Thoracic aorta (tissue), 2 donors: ENCODE measurements around the gene GSTA4. TPM values are rescaled to one million over a fixed set of nuclear protein-coding genes. Genes with fewer than 3 reads are reported as not detected.
"Not testable (repeated sequence)": the region's sequence is repeated elsewhere in the genome, so short reads cannot be mapped to it uniquely, and the experiment has no call there.

Experiments used
- ATAC-seq: fragments of 150-250 bp; one replicate; pipeline ENCODE4 v1.8.0; 2017; ENCODE audit warnings: low read depth; ENCODE audit not compliant: insufficient number of reproducible peaks, low FRiP score
- DNase-seq: peaks from one replicate; pipeline ENCODE4 v3.0.0-alpha.2; 2020; ENCODE audit warnings: low spot score
- H3K27ac ChIP-seq, 2 donors: fragments of 200-600 bp; sonication (generic); 1 replicate in 1 of 2; 2 replicates in 1 of 2; pipeline ENCODE4 v1.5.1; 2016; ENCODE audit warnings: mild to moderate bottlenecking in 2 of 2, moderate library complexity in 2 of 2
- H3K27me3 ChIP-seq: fragments of 200-600 bp; sonication (generic); replicated peaks from 2 replicates; pipeline ENCODE4 v1.6.0; 2016; ENCODE audit warnings: mild to moderate bottlenecking; ENCODE audit not compliant: insufficient read depth
- H3K36me3 ChIP-seq: fragments of 200-600 bp; sonication (generic); one replicate; pipeline ENCODE4 v1.5.1; 2016
- H3K4me1 ChIP-seq, 2 donors: fragments of 200-600 bp; sonication (generic); 1 replicate in 1 of 2; 2 replicates in 1 of 2; pipeline versions ENCODE4 v1.5.1 to v1.6.0; 2016; ENCODE audit warnings: low read depth in 2 of 2, mild to moderate bottlenecking in 1 of 2; ENCODE audit not compliant: control insufficient read depth in 1 of 2
- H3K4me3 ChIP-seq: fragments of 200-600 bp; sonication (generic); 2 replicates; pipeline ENCODE4 v1.5.1; 2016; ENCODE audit warnings: mild to moderate bottlenecking
- H3K9me3 ChIP-seq: fragments of 200-600 bp; sonication (generic); 2 replicates; pipeline ENCODE4 v1.5.1; 2016
- CTCF ChIP-seq: fragments of 200-600 bp; sonication (generic); IDR thresholded peaks from one replicate; pipeline ENCODE4 v1.5.1; 2019; ENCODE audit warnings: antibody characterized with exemption
- total RNA-seq, 2 donors: library from RNA; depleted of rRNA; stranded (reverse); fragments of >200 nt; gene quantifications; one replicate each; pipeline versions ENCODE4 v1.1.0 to v1.2.3, GENCODE V29; 2016

Gene GSTA4
- total RNA-seq, 2 donors from 2014 or later, result 18.1 to 19.4 TPM

DNA sequence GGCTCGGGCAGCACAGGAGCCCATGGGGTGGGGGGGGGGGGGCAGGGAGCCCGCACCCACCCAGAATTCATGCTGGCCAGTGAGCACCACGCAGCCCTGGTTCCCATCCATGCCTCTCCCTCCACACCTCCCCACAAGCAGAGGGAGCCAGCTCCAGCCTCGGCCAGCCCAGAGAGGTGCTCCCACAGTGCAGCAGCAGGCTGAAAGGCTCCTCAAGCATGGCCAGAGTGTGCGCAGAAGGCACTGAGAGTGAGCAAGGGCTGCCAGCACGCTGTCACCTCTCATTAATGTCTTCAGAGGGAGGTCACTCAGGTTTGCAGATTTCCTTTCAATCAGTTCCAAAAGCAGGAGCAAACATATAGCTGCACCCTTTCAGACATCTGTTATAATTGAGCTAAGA lies 32.4 kb downstream of the GSTA4 start:
- no peak for TF ChIP-seq CTCF
- DNase-seq, result no peak
- Histone ChIP-seq H3K27me3 (no peaks in the 10 kb centered on the region), H3K4me3 (no peak overlapping the region), H3K9me3 (no peaks in the 10 kb centered on the region), H3K4me1 (no peaks in the 10 kb centered on the region), H3K27ac (no peak overlapping the region), H3K36me3 (no peaks in the 10 kb centered on the region)
- no peak for ATAC-seq

DNA sequence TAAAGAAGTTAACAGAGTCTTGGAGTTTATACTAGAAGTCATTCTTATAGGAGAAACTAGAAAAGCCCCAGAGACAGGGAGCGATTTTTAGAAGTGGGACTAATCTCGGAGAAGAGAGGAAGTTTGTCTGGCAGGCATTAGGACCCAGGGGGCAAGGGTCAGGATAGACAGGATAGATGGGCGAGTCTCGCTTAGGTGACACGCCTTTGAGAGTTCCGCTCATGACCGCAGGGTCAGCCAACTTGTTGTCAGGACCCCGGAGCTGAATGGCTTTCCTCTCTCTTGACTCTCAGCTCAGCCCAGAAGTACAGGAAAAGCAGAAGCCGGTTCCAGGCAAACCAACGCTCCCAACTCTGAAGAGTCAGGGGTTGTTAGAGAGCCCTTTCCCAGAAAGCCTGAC lies 34.1 kb downstream of the GSTA4 start:
- ATAC-seq, H3K36me3 ChIP-seq, DNase-seq, H3K4me3 ChIP-seq, H3K27me3 ChIP-seq, H3K27ac ChIP-seq, H3K9me3 ChIP-seq, H3K4me1 ChIP-seq: not testable (repeated sequence)

DNA sequence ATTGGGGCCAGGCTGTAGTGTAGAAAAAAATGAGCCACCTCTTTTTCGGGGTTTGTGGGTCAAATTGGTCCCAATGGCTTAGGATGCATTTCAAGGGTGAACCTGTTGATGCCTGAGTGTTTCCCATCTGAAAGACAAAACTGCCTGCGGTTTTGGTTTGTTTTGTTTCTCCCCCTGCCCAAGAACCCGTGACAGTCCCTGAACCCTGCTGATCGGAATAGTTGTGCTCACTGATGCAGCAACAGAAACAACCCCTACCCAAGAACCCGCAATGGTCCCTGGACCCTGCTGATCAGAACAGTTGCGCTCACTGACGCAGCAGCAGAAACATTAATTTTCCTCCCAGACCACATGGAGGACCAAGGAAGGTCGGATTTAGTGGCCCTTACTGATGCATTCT lies 34.9 kb downstream of the GSTA4 start:
- not testable (repeated sequence) for DNase-seq, H3K4me1 ChIP-seq, H3K27me3 ChIP-seq, H3K4me3 ChIP-seq, H3K9me3 ChIP-seq, H3K27ac ChIP-seq, H3K36me3 ChIP-seq, ATAC-seq

- no peaks in the 10 kb centered on the region for H3K36me3 ChIP-seq
- no peaks in the 10 kb centered on the region for H3K27me3 ChIP-seq
- no peaks in the 10 kb centered on the region for H3K9me3 ChIP-seq
- no peak for TF ChIP-seq CTCF
- H3K4me3 ChIP-seq, result no peak overlapping the region
- no peaks in the 10 kb centered on the region for H3K4me1 ChIP-seq
- DNase-seq (no peak), ATAC-seq (no peak)
- H3K27ac ChIP-seq, result no peak overlapping the region
Measured at GRCh38 chr6:52958546-52959255, 36.4 kb downstream of the GSTA4 start.

- Histone ChIP-seq H3K36me3 (no peaks in the 10 kb centered on the region), H3K4me1 (no peaks in the 10 kb centered on the region), H3K4me3 (no peak overlapping the region), H3K9me3 (no peaks in the 10 kb centered on the region), H3K27me3 (no peaks in the 10 kb centered on the region), H3K27ac (no peak overlapping the region)
- DNase-seq (no peak), ATAC-seq (no peak)
- no peak for TF ChIP-seq CTCF
Measured at GRCh38 chr6:52955871-52956270, 39.2 kb downstream of the GSTA4 start.

- no peaks in the 10 kb centered on the region for H3K36me3 ChIP-seq
- H3K9me3 ChIP-seq, result no peaks in the 10 kb centered on the region
- no peak overlapping the region for H3K4me3 ChIP-seq
- DNase-seq, result no peak
- no peaks in the 10 kb centered on the region for H3K4me1 ChIP-seq
- no peak for ATAC-seq
- TF ChIP-seq CTCF, result no peak
- H3K27ac ChIP-seq, result no peak overlapping the region
- H3K27me3 ChIP-seq, result no peaks in the 10 kb centered on the region
Measured at GRCh38 chr6:52953911-52954839, 40.9 kb downstream of the GSTA4 start.
